ENCODE data around the gene UBXN11. TPM values are rescaled to one million over a fixed set of nuclear protein-coding genes. Genes with fewer than 3 reads are reported as not detected.

Gene UBXN11, protein sequence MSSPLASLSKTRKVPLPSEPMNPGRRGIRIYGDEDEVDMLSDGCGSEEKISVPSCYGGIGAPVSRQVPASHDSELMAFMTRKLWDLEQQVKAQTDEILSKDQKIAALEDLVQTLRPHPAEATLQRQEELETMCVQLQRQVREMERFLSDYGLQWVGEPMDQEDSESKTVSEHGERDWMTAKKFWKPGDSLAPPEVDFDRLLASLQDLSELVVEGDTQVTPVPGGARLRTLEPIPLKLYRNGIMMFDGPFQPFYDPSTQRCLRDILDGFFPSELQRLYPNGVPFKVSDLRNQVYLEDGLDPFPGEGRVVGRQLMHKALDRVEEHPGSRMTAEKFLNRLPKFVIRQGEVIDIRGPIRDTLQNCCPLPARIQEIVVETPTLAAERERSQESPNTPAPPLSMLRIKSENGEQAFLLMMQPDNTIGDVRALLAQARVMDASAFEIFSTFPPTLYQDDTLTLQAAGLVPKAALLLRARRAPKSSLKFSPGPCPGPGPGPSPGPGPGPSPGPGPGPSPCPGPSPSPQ
- polyA plus RNA-seq (2013, experiment 1 of 2), result 8.0 TPM
- 8.1 TPM for polyA plus RNA-seq (2013, experiment 2 of 2)

DNA sequence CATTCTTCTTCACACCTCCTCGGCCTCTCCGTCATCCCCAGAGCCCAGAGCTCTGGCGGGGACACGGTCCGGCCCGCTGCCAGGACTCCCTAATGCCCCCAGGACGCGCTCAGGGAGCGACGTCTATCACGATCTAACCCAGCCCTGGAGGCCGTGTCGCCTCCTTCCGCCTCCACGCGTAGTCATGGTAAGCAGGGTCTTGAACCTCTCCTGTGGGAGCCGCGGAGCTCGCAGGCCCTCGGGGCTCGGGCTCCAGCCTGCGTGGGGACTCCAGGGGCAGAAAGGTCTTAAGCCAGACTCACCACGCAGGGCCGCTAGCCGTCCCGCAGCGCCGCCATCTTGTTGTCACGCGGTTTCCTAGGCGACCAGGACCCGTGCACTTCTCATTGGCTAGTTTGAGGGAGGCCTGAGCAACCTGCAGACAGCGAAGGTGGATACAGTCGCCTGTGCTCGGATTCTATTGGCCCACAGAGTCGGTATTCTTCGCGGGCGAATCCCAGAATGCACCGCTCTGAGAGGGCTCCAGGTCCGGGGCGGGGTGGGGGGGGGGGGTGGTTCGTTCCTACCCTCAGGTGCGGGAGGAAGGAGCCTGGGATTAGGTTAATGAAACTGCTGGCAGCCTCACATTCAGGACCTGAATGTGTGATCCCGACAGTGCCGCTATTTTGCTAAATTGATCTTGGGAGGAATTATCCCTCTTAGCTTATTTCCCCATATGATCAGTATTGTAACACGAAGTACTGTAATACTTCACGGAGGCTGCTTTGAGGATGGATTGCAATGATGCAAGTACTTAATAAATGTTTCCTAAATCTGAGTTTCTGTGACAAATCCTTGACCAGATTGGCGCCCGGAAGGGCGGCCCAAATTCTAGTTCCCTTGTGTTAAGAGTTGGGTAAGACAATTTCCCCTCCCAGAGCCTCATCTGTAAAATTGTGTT, at the start of gene UBXN11:
Gene UBXN11 (minus strand): TSS at position 347 of the 940 bp plus-strand sequence. CDS start 3,753 bp downstream, outside the sequence.
- peak within 1 kb of the TSS; percentile 96 for H2AFZ ChIP-seq (ENCODE audit: low read depth, low read length)
- H3K79me1 ChIP-seq (replicated peaks; ENCODE audit: low read length, poor library complexity, severe bottlenecking), result peaks cover 23% of the 10 kb centered on the region
- H3K27me3 ChIP-seq (ENCODE audit: control insufficient read depth in 1 of 2, insufficient read depth in 1 of 2, low read length in 2 of 2), result no peaks in the 10 kb centered on the region
- peak within 1 kb of the TSS in 1 of 2 experiments; percentile 60 for H2BK12ac ChIP-seq (ENCODE audit: low read length in 2 of 2)
- no peak within 1 kb of the TSS for H3K27ac ChIP-seq (ENCODE audit: low read length, poor library complexity, severe bottlenecking)
- H2BK5ac ChIP-seq (ENCODE audit: low read depth, low read length, poor library complexity, severe bottlenecking), result no peak within 1 kb of the TSS
- H3K9ac ChIP-seq (ENCODE audit: low read length), result peak within 1 kb of the TSS; percentile 97
- H2BK15ac ChIP-seq (ENCODE audit: low read depth, poor library complexity, severe bottlenecking), result peak within 1 kb of the TSS; percentile 12
- no peak within 1 kb of the TSS for H2BK120ac ChIP-seq (ENCODE audit: low read depth, low read length)
- H3K4ac ChIP-seq (ENCODE audit: low read depth in 1 of 2, low read length in 2 of 2), result peak within 1 kb of the TSS; percentile 73 to 76
- H3K4me2 ChIP-seq (ENCODE audit: low read length, poor library complexity, severe bottlenecking), result peak within 1 kb of the TSS; percentile 98
- peak within 1 kb of the TSS in 1 of 2 experiments; percentile 34 for H3K23ac ChIP-seq (ENCODE audit: low read length in 2 of 2)
- H3K9me3 ChIP-seq (ENCODE audit: control insufficient read depth, low read length), result no peaks in the 10 kb centered on the region
- DNase-seq, result peak; percentile 96
- peak within 1 kb of the TSS in 1 of 2 experiments; percentile 18 for H3K14ac ChIP-seq (ENCODE audit: low read length in 2 of 2)
- WGBS, result 4% methylated on average over 46 of the region's 51 CpGs
- peak within 1 kb of the TSS; percentile 83 for H4K8ac ChIP-seq (ENCODE audit: low read length)
- peaks cover 0 to 2% of the 10 kb centered on the region in 2 experiments for H3K36me3 ChIP-seq (ENCODE audit: control insufficient read depth in 1 of 2, insufficient read depth in 2 of 2, low read depth in 1 of 2, low read length in 2 of 2)
- peaks cover 16% of the 10 kb centered on the region for H3K4me1 ChIP-seq (ENCODE audit: control insufficient read depth, insufficient read depth, low read depth, low read length)
- H2AK5ac ChIP-seq (ENCODE audit: low read length, severe bottlenecking), result peak within 1 kb of the TSS; percentile 3
- H4K91ac ChIP-seq (ENCODE audit: low read length), result peak within 1 kb of the TSS; percentile 56
- peak within 1 kb of the TSS; percentile 37 to 97 for H3K18ac ChIP-seq (ENCODE audit: low read depth in 1 of 2, low read length in 2 of 2)
- H3K4me3 ChIP-seq (ENCODE audit: insufficient read depth in 1 of 2, low read depth in 1 of 2, low read length in 2 of 2), result peak within 1 kb of the TSS; percentile 94 to 98

- no peak for DNase-seq
- Histone ChIP-seq H3K4me1 (ENCODE audit: control insufficient read depth, insufficient read depth, low read depth, low read length) (peaks cover 11% of the 10 kb centered on the region), H3K9me3 (ENCODE audit: control insufficient read depth, low read length) (no peaks in the 10 kb centered on the region), H2AFZ (ENCODE audit: low read depth, low read length) (no peak overlapping the region), H3K14ac (ENCODE audit: low read length in 2 of 2) (no peak overlapping the region), H4K8ac (ENCODE audit: low read length) (no peak overlapping the region), H2BK15ac (ENCODE audit: low read depth, poor library complexity, severe bottlenecking) (no peak overlapping the region), H3K4ac (ENCODE audit: low read depth in 1 of 2, low read length in 2 of 2) (no peak overlapping the region), H4K91ac (ENCODE audit: low read length) (no peak overlapping the region), H3K36me3 (ENCODE audit: control insufficient read depth in 1 of 2, insufficient read depth in 2 of 2, low read depth in 1 of 2, low read length in 2 of 2) (no peaks in the 10 kb centered on the region), H2AK5ac (ENCODE audit: low read length, severe bottlenecking) (no peak overlapping the region), H3K23ac (ENCODE audit: low read length in 2 of 2) (no peak overlapping the region), H3K18ac (ENCODE audit: low read depth in 1 of 2, low read length in 2 of 2) (no peak overlapping the region), H2BK5ac (ENCODE audit: low read depth, low read length, poor library complexity, severe bottlenecking) (no peak overlapping the region), H3K9ac (ENCODE audit: low read length) (no peak overlapping the region), H2BK12ac (ENCODE audit: low read length in 2 of 2) (no peak overlapping the region), H3K27me3 (ENCODE audit: control insufficient read depth in 1 of 2, insufficient read depth in 1 of 2, low read length in 2 of 2) (peaks cover 55 to 69% of the 10 kb centered on the region in 2 experiments), H2BK120ac (ENCODE audit: low read depth, low read length) (no peak overlapping the region), H3K27ac (ENCODE audit: low read length, poor library complexity, severe bottlenecking) (no peak overlapping the region), H3K4me2 (ENCODE audit: low read length, poor library complexity, severe bottlenecking) (no peak overlapping the region), H3K4me3 (ENCODE audit: insufficient read depth in 1 of 2, low read depth in 1 of 2, low read length in 2 of 2) (no peak overlapping the region), H3K79me1 (replicated peaks; ENCODE audit: low read length, poor library complexity, severe bottlenecking) (no peaks in the 10 kb centered on the region)
- 93% methylated on average over 4 of the region's 5 CpGs for WGBS
Observed at GRCh38 chr1:26356106-26356505, 49.7 kb upstream of the UBXN11 start.

- no peak overlapping the region for H3K27ac ChIP-seq (ENCODE audit: low read length, poor library complexity, severe bottlenecking)
- no peak overlapping the region for H2AFZ ChIP-seq (ENCODE audit: low read depth, low read length)
- H3K14ac ChIP-seq (ENCODE audit: low read length in 2 of 2), result no peak overlapping the region
- H3K4ac ChIP-seq (ENCODE audit: low read depth in 1 of 2, low read length in 2 of 2), result no peak overlapping the region
- no peak overlapping the region for H3K4me3 ChIP-seq (ENCODE audit: insufficient read depth in 1 of 2, low read depth in 1 of 2, low read length in 2 of 2)
- no peak overlapping the region for H3K23ac ChIP-seq (ENCODE audit: low read length in 2 of 2)
- peaks cover 15% of the 10 kb centered on the region for H3K4me1 ChIP-seq (ENCODE audit: control insufficient read depth, insufficient read depth, low read depth, low read length)
- no peak overlapping the region for H2AK5ac ChIP-seq (ENCODE audit: low read length, severe bottlenecking)
- H3K79me1 ChIP-seq (replicated peaks; ENCODE audit: low read length, poor library complexity, severe bottlenecking), result no peaks in the 10 kb centered on the region
- H3K36me3 ChIP-seq (ENCODE audit: control insufficient read depth in 1 of 2, insufficient read depth in 2 of 2, low read depth in 1 of 2, low read length in 2 of 2), result no peaks in the 10 kb centered on the region
- no peak overlapping the region for H3K9ac ChIP-seq (ENCODE audit: low read length)
- H2BK5ac ChIP-seq (ENCODE audit: low read depth, low read length, poor library complexity, severe bottlenecking), result no peak overlapping the region
- no peak for DNase-seq
- H4K91ac ChIP-seq (ENCODE audit: low read length), result no peak overlapping the region
- H3K9me3 ChIP-seq (ENCODE audit: control insufficient read depth, low read length), result no peaks in the 10 kb centered on the region
- WGBS, result 97% methylated on average over 7 of the region's 9 CpGs
- no peak overlapping the region for H2BK12ac ChIP-seq (ENCODE audit: low read length in 2 of 2)
- no peak overlapping the region for H4K8ac ChIP-seq (ENCODE audit: low read length)
- no peak overlapping the region for H2BK15ac ChIP-seq (ENCODE audit: low read depth, poor library complexity, severe bottlenecking)
- H3K18ac ChIP-seq (ENCODE audit: low read depth in 1 of 2, low read length in 2 of 2), result no peak overlapping the region
- H2BK120ac ChIP-seq (ENCODE audit: low read depth, low read length), result no peak overlapping the region
- H3K4me2 ChIP-seq (ENCODE audit: low read length, poor library complexity, severe bottlenecking), result no peak overlapping the region
- peaks cover 44 to 57% of the 10 kb centered on the region in 2 experiments for H3K27me3 ChIP-seq (ENCODE audit: control insufficient read depth in 1 of 2, insufficient read depth in 1 of 2, low read length in 2 of 2)
Observed at GRCh38 chr1:26354972-26355371, 48.5 kb upstream of the UBXN11 start.

All from mesenchymal stem cell (in vitro differentiated cells and primary cell).